Measurements from ENCODE around the gene CS.

The CS gene

DNA sequence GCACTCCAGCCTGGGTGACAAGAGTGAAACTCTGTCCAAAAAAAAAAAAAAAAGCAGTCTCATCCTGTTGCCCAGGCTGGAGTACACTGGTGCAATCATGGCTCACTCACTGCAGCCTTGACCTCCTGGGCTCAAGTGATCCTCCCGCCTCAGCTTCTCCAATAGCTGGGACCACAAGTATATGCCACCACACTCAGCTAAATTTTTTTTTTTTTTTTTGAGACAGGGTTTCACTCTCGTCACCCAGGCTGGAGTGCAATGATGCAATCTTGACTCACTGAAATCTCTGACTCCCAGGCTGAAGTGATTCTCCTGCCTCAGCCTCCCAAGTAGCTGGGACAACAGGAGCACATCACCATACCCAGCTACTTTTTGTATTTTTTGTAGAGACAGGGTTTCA is 20.9 kb upstream of the CS start:
- Histone ChIP-seq H2AFZ (ENCODE audit: low read length, unreplicated experiment) (no peak overlapping the region), H3K4me3 (ENCODE audit: low read depth, low read length) (no peak overlapping the region), H3K4me1 (ENCODE audit: control insufficient read depth, insufficient read depth, low read length, unreplicated experiment) (peaks cover 4% of the 10 kb centered on the region), H3K79me2 (ENCODE audit: control insufficient read depth, insufficient read depth, low read length, unreplicated experiment) (no peaks in the 10 kb centered on the region), H3K27ac (ENCODE audit: low read depth, low read length) (no peak overlapping the region), H3K27me3 (ENCODE audit: insufficient read depth, low read length) (no peaks in the 10 kb centered on the region), H3K36me3 (ENCODE audit: insufficient read depth, low read length) (peaks cover 12% of the 10 kb centered on the region)

DNA sequence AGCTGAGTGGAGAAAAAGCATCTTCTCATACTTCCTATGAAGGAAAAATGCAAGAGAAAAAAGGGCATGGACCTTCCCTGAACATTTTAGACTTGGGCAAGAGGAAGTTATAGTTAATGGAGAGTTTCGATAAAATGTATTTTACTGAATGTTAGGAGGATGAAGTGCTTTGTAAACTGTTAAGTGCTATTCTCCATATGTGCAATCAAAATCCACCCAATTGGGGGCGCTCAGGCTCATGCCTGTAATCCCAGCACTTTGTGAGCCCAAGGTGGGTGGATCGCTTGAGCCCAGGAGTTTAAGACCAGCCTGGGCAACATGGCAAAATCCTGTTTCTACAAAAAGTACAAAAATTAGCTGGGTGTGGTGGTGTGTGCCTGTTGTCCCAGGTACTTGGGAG is 17.5 kb upstream of the CS start:
- Histone ChIP-seq H3K36me3 (ENCODE audit: insufficient read depth, low read length) (peaks cover 9% of the 10 kb centered on the region; the same call in 1 of the 2 replicates), H2AFZ (ENCODE audit: low read length, unreplicated experiment) (no peak overlapping the region), H3K4me3 (ENCODE audit: low read depth, low read length) (no peak overlapping the region), H3K4me1 (ENCODE audit: control insufficient read depth, insufficient read depth, low read length, unreplicated experiment) (peaks cover 9% of the 10 kb centered on the region), H3K27ac (ENCODE audit: low read depth, low read length) (no peak overlapping the region), H3K79me2 (ENCODE audit: control insufficient read depth, insufficient read depth, low read length, unreplicated experiment) (peaks cover 18% of the 10 kb centered on the region), H3K27me3 (ENCODE audit: insufficient read depth, low read length) (no peaks in the 10 kb centered on the region)

DNA sequence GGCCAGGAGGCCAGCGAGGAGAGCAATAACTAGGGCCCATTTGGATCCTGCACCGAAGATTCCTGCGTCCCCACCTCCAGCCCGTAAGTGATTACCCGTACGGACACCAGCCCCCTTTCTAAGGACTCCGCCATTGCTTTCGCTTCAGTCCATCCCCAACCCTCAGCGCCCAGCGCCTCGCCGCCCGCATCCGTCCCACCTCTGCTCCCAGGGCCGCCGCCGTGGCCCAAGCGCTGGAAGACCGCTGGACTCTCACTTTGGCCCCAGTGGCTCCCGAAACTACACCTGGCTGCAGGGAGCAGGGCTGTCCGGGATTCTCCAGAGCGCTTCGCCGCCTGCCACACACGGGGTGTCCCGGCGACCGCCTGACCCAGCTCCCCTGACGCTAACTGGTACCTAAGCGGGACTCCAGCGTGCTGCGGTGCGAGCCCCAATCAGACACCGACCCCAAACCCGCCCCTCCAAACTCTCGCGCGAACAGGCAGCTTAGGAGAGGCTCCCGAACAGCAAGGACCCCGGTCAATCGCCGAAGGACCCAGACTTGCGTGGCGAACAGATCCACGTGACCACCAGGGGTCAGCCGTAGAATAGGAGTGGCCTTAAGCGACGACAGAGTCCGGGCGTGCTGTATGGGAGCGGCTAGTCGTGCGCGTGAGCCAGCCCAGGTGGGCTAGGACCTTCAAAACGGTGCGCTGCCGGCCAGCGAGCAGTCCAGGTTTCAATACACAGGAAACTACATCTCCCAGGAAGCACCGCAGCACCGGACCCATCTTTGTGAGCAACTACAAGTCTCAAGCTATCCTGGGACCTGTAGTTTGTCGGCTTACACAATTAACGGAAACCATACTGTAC is 15.7 kb upstream of the CS start, which contains the start of gene CNPY2:
Gene CNPY2, minus strand, starts transcription at position 367 of the 852 bp plus-strand sequence. CDS start 771 bp downstream, outside the sequence.
- Histone ChIP-seq H3K27ac (ENCODE audit: low read depth, low read length) (peak within 1 kb of the TSS; percentile 78), H3K4me1 (ENCODE audit: control insufficient read depth, insufficient read depth, low read length, unreplicated experiment) (peaks cover 9% of the 10 kb centered on the region), H2AFZ (ENCODE audit: low read length, unreplicated experiment) (peak within 1 kb of the TSS; percentile 87), H3K4me3 (ENCODE audit: low read depth, low read length) (peak within 1 kb of the TSS; percentile 87), H3K79me2 (ENCODE audit: control insufficient read depth, insufficient read depth, low read length, unreplicated experiment) (peaks cover 18% of the 10 kb centered on the region), H3K27me3 (ENCODE audit: insufficient read depth, low read length) (no peaks in the 10 kb centered on the region), H3K36me3 (ENCODE audit: insufficient read depth, low read length) (peaks cover 14% of the 10 kb centered on the region; the same call in 1 of the 2 replicates)

DNA sequence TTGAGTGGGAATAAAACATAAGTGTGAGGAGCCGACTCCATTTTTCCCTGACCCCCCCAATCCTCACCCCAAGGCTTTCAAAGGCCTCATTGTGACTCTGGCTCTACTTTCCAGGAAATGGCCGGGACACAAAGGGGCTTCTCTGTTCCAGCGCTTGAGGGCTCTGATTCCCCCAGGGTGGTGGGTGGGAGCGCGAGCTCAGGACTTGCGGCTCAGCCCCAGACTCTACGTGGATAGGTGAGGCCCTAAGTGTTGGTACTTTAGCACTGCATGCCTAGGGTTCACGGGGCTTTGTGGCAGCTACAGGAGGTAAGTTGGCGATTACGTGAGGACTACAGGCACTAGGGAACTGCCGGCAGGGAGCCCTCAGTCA is 15.1 kb upstream of the CS start:
- Histone ChIP-seq H3K27ac (ENCODE audit: low read depth, low read length) (peak overlapping the region; percentile 78; the same call in 1 of the 2 replicates), H2AFZ (ENCODE audit: low read length, unreplicated experiment) (peak overlapping the region; percentile 51), H3K36me3 (ENCODE audit: insufficient read depth, low read length) (peaks cover 14% of the 10 kb centered on the region; the same call in 1 of the 2 replicates)

DNA sequence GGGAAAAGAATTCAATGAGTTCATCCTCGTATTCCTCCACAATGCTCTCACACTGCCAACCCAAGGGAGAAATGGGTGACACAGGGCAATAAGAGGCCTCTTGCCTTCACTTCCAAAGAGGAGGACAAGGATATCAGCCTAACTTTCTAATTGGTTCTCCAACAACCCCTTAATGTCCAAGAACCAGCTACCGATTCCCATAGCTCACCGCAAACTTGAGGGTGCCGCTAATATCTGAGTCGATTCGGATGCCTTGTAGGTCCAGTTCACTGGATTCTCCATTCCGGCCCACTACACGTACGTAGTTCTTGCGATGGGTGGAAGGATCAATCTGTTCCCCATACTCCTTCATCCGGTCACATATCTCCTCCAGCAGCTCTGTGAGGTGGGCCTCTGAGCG is 10.9 kb upstream of the CS start:
- Histone ChIP-seq H3K79me2 (ENCODE audit: control insufficient read depth, insufficient read depth, low read length, unreplicated experiment) (peaks cover 18% of the 10 kb centered on the region), H2AFZ (ENCODE audit: low read length, unreplicated experiment) (no peak overlapping the region), H3K4me1 (ENCODE audit: control insufficient read depth, insufficient read depth, low read length, unreplicated experiment) (peaks cover 5% of the 10 kb centered on the region), H3K36me3 (ENCODE audit: insufficient read depth, low read length) (peaks cover 23% of the 10 kb centered on the region; the same call in 1 of the 2 replicates), H3K4me3 (ENCODE audit: low read depth, low read length) (no peak overlapping the region), H3K27me3 (ENCODE audit: insufficient read depth, low read length) (no peaks in the 10 kb centered on the region), H3K27ac (ENCODE audit: low read depth, low read length) (no peak overlapping the region)

More for the DNA sequence above, 15.1 kb upstream of the CS start:
- H3K79me2 ChIP-seq (ENCODE audit: control insufficient read depth, insufficient read depth, low read length, unreplicated experiment): peaks cover 18% of the 10 kb centered on the region
- H3K27me3 ChIP-seq (ENCODE audit: insufficient read depth, low read length): no peaks in the 10 kb centered on the region
- H3K4me3 ChIP-seq (ENCODE audit: low read depth, low read length): peak overlapping the region; percentile 87
- peaks cover 9% of the 10 kb centered on the region for H3K4me1 ChIP-seq (ENCODE audit: control insufficient read depth, insufficient read depth, low read length, unreplicated experiment)

DNA sequence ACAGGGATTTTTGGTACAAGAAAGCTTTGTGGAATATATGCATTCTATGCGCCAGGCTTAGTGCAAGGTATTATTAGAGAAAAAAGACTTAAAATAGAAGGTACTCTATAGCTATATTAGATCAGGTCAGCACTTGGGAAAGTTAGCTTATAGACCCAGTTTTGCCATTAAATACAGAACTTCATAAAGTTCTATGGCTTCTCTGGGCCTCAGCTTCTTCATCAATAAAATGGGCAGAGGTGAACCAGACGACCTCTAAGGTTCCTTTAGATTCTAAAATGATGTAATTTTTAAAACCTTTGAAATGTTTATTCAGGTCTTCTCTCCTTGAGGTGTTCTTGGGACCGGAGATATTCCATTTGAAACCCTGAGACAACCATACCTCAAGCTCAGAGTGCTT is 8.6 kb upstream of the CS start:
- no peaks in the 10 kb centered on the region for H3K4me1 ChIP-seq (ENCODE audit: control insufficient read depth, insufficient read depth, low read length, unreplicated experiment)
- H2AFZ ChIP-seq (ENCODE audit: low read length, unreplicated experiment): no peak overlapping the region
- no peak overlapping the region for H3K4me3 ChIP-seq (ENCODE audit: low read depth, low read length)
- H3K27ac ChIP-seq (ENCODE audit: low read depth, low read length): no peak overlapping the region
- H3K36me3 ChIP-seq (ENCODE audit: insufficient read depth, low read length): peaks cover 17% of the 10 kb centered on the region; the same call in 1 of the 2 replicates
- H3K27me3 ChIP-seq (ENCODE audit: insufficient read depth, low read length): no peaks in the 10 kb centered on the region
- H3K79me2 ChIP-seq (ENCODE audit: control insufficient read depth, insufficient read depth, low read length, unreplicated experiment): no peaks in the 10 kb centered on the region

DNA sequence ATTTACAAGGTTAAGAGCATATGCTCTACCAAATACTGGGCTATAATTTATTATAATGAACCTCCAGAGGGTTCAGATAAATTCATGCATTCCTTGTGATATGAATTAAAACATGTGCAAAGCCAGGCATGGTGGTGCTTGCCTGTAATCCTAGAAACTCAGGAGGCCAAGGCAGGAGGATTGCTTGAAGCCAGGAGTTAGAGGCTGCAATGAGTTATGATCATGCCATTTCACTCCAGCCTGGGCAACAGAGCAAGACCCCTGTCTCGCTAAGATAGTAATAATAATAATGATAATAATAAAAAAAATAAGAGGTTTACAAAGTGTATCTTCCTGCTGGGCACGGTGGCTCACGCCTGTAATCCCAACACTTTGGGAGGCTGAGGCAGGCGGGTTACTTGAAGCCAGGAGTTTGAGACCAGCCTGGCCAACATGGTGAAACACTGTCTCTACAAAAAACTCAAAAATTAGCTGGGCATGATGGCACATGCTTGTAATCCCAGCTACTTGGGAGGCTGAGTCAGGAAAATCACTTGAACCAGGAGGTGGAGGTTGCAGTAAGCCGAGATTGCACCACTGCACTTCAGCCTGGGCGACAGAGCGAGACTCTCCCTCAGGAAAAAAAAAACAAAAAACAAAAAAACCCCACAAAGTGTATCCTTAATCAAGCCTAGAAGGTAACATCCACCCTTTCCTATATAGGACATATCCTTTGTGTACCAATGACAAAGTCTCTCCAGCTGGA is 7.3 kb upstream of the CS start:
- no peak overlapping the region for H3K27ac ChIP-seq (ENCODE audit: low read depth, low read length)
- no peak overlapping the region for H2AFZ ChIP-seq (ENCODE audit: low read length, unreplicated experiment)
- H3K4me1 ChIP-seq (ENCODE audit: control insufficient read depth, insufficient read depth, low read length, unreplicated experiment): no peaks in the 10 kb centered on the region
- H3K4me3 ChIP-seq (ENCODE audit: low read depth, low read length): no peak overlapping the region
- H3K36me3 ChIP-seq (ENCODE audit: insufficient read depth, low read length): peaks cover 17% of the 10 kb centered on the region; the same call in 1 of the 2 replicates
- no peaks in the 10 kb centered on the region for H3K79me2 ChIP-seq (ENCODE audit: control insufficient read depth, insufficient read depth, low read length, unreplicated experiment)
- H3K27me3 ChIP-seq (ENCODE audit: insufficient read depth, low read length): no peaks in the 10 kb centered on the region

DNA sequence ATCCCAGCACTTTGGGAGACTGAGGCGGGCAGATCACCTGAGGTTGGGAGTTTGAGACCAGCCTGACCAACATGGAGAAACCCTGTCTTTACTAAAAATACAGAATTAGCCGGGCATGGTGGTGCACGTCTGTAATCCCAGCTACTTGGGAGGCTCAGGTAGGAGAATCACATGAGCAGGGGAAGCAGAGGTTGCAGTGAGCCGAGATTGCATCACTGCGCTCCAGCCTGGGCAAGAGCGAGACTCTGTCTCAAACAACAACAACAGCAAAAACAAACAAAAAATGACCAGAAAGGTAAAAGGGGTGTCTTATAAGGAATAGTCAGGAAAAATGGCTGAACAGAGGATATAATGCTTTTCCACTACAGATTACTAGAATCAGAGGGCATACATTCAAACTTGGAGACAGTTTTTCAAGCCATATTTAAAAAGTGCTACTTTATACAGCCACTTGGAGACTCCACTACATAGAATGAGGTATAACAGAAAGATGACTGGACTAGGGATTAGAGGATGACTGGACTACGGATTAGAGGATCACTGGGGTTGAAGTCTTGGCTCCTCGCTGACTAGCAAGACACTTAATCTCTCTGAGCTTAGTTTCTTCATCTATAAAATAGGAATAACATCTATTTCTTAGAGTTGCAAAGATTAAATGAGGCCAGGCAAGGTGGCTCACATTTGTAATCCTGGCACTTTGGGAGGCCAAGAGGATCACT is 4.9 kb upstream of the CS start:
- Histone ChIP-seq H3K4me3 (ENCODE audit: low read depth, low read length) (no peak overlapping the region), H3K27me3 (ENCODE audit: insufficient read depth, low read length) (no peaks in the 10 kb centered on the region), H3K4me1 (ENCODE audit: control insufficient read depth, insufficient read depth, low read length, unreplicated experiment) (peaks cover 8% of the 10 kb centered on the region), H3K79me2 (ENCODE audit: control insufficient read depth, insufficient read depth, low read length, unreplicated experiment) (peaks cover 3% of the 10 kb centered on the region), H2AFZ (ENCODE audit: low read length, unreplicated experiment) (no peak overlapping the region), H3K36me3 (ENCODE audit: insufficient read depth, low read length) (peaks cover 10% of the 10 kb centered on the region; the same call in 1 of the 2 replicates), H3K27ac (ENCODE audit: low read depth, low read length) (no peak overlapping the region)

DNA sequence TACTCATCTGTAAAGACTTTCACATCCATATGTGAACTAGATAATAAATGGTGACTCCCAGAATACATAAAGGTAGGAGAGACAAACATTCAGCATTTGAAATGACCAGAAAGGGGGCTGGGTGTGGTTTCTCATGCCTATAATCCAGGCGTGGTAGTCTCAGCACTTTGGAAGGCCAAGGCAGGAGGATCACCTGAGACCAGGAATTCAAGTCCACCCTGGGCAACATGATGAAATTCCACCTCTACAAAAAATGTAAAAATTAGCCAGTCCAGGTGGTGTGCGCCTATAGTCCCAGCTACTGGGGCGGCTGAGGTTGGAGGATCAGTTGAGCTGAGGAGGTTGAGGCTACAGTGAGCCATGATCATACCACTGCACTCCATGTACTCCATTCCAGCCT is 4.1 kb upstream of the CS start:
- Histone ChIP-seq H2AFZ (ENCODE audit: low read length, unreplicated experiment) (no peak overlapping the region), H3K27ac (ENCODE audit: low read depth, low read length) (no peak overlapping the region), H3K79me2 (ENCODE audit: control insufficient read depth, insufficient read depth, low read length, unreplicated experiment) (peaks cover 8% of the 10 kb centered on the region), H3K27me3 (ENCODE audit: insufficient read depth, low read length) (no peaks in the 10 kb centered on the region), H3K4me1 (ENCODE audit: control insufficient read depth, insufficient read depth, low read length, unreplicated experiment) (peaks cover 8% of the 10 kb centered on the region), H3K36me3 (ENCODE audit: insufficient read depth, low read length) (peaks cover 6% of the 10 kb centered on the region; the same call in 1 of the 2 replicates), H3K4me3 (ENCODE audit: low read depth, low read length) (no peak overlapping the region)

Data from ACC112 (cell line).